ENCODE measurements around the gene MAFG. TPM values are rescaled to one million over a fixed set of nuclear protein-coding genes. Genes with fewer than 3 reads are reported as not detected.

The MAFG gene
- total RNA-seq, 4 donors from 2014 or later: 9.7 to 23.1 (median 12.7) TPM

GRCh38 chr17:81884968-81885367 lies 42.6 kb downstream of the MAFG start:
- H3K4me1 ChIP-seq: peaks cover 0 to under 1% of the 10 kb centered on the region in 2 donors
- no peak overlapping the region for H3K4me3 ChIP-seq
- no peaks in the 10 kb centered on the region for H3K36me3 ChIP-seq
- intact Hi-C loops (cut with DNase I; ENCODE audit: low total_unique reads): no loop called here
- H3K27ac ChIP-seq: no peak overlapping the region
- no peaks in the 10 kb centered on the region for H3K9me3 ChIP-seq
- TF ChIP-seq CTCF (IDR thresholded peaks at IDR 0.05): no peak
- no peak for TF ChIP-seq POLR2A (IDR thresholded peaks at IDR 0.05)
- no peaks in the 10 kb centered on the region for H3K27me3 ChIP-seq
- DNase-seq: no peak

- Histone ChIP-seq H3K4me1 (no peaks in the 10 kb centered on the region), H3K27me3 (no peaks in the 10 kb centered on the region), H3K27ac (no peak overlapping the region), H3K9me3 (no peaks in the 10 kb centered on the region), H3K4me3 (no peak overlapping the region), H3K36me3 (no peaks in the 10 kb centered on the region)
- TF ChIP-seq POLR2A (IDR thresholded peaks at IDR 0.05): no peak
- TF ChIP-seq CTCF (IDR thresholded peaks at IDR 0.05): no peak
- DNase-seq: no peak
- intact Hi-C loops (cut with DNase I; ENCODE audit: low total_unique reads): no loop called here
Observed at GRCh38 chr17:81884520-81884919, 43.0 kb downstream of the MAFG start.

- TF ChIP-seq POLR2A (IDR thresholded peaks at IDR 0.05): no peak
- TF ChIP-seq CTCF (IDR thresholded peaks at IDR 0.05): no peak
- DNase-seq: no peak
- Histone ChIP-seq H3K4me1 (no peaks in the 10 kb centered on the region), H3K4me3 (no peak overlapping the region), H3K36me3 (no peaks in the 10 kb centered on the region), H3K9me3 (no peaks in the 10 kb centered on the region), H3K27me3 (no peaks in the 10 kb centered on the region), H3K27ac (no peak overlapping the region)
- intact Hi-C loops (cut with DNase I; ENCODE audit: low total_unique reads): no loop called here
Observed at GRCh38 chr17:81879121-81879520, 48.4 kb downstream of the MAFG start.

- no peaks in the 10 kb centered on the region for H3K9me3 ChIP-seq
- DNase-seq: no peak
- no peaks in the 10 kb centered on the region for H3K4me1 ChIP-seq
- TF ChIP-seq POLR2A (IDR thresholded peaks at IDR 0.05): no peak
- no peak for TF ChIP-seq CTCF (IDR thresholded peaks at IDR 0.05)
- intact Hi-C loops (cut with DNase I; ENCODE audit: low total_unique reads): no loop called here
- no peaks in the 10 kb centered on the region for H3K27me3 ChIP-seq
- no peaks in the 10 kb centered on the region for H3K36me3 ChIP-seq
- H3K4me3 ChIP-seq: no peak overlapping the region
- no peak overlapping the region for H3K27ac ChIP-seq
Observed at GRCh38 chr17:81878294-81878693, 49.2 kb downstream of the MAFG start.

GRCh38 chr17:81877569-81877968 lies 50.0 kb downstream of the MAFG start:
- no peak for TF ChIP-seq POLR2A (IDR thresholded peaks at IDR 0.05)
- no peak for TF ChIP-seq CTCF (IDR thresholded peaks at IDR 0.05)
- intact Hi-C loops (cut with DNase I; ENCODE audit: low total_unique reads): no loop called here

More at GRCh38 chr17:81877569-81877968, 50.0 kb downstream of the MAFG start:
- Histone ChIP-seq H3K27ac (no peak overlapping the region), H3K36me3 (no peaks in the 10 kb centered on the region), H3K4me3 (no peak overlapping the region), H3K4me1 (no peaks in the 10 kb centered on the region), H3K9me3 (no peaks in the 10 kb centered on the region), H3K27me3 (no peaks in the 10 kb centered on the region)
- DNase-seq: no peak
